ENCODE data around the gene CHIA.

The CHIA gene

GRCh38 chr1:111247125-111247838 is 43.4 kb upstream of the CHIA start:
- Histone ChIP-seq H3K27me3 (ENCODE audit: insufficient read depth, poor library complexity, severe bottlenecking) (peaks cover 3% of the 10 kb centered on the region), H3K27ac (replicated peaks) (no peak overlapping the region), H3K4me3 (replicated peaks; ENCODE audit: insufficient read depth, low read length) (no peak overlapping the region)
- no peak for TF ChIP-seq SPI1 (IDR thresholded peaks at IDR 0.05; ENCODE audit: borderline replicate concordance, low read depth)
- TF ChIP-seq, protein P1, sequence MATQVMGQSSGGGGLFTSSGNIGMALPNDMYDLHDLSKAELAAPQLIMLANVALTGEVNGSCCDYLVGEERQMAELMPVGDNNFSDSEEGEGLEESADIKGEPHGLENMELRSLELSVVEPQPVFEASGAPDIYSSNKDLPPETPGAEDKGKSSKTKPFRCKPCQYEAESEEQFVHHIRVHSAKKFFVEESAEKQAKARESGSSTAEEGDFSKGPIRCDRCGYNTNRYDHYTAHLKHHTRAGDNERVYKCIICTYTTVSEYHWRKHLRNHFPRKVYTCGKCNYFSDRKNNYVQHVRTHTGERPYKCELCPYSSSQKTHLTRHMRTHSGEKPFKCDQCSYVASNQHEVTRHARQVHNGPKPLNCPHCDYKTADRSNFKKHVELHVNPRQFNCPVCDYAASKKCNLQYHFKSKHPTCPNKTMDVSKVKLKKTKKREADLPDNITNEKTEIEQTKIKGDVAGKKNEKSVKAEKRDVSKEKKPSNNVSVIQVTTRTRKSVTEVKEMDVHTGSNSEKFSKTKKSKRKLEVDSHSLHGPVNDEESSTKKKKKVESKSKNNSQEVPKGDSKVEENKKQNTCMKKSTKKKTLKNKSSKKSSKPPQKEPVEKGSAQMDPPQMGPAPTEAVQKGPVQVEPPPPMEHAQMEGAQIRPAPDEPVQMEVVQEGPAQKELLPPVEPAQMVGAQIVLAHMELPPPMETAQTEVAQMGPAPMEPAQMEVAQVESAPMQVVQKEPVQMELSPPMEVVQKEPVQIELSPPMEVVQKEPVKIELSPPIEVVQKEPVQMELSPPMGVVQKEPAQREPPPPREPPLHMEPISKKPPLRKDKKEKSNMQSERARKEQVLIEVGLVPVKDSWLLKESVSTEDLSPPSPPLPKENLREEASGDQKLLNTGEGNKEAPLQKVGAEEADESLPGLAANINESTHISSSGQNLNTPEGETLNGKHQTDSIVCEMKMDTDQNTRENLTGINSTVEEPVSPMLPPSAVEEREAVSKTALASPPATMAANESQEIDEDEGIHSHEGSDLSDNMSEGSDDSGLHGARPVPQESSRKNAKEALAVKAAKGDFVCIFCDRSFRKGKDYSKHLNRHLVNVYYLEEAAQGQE (IDR thresholded peaks at IDR 0.05; ENCODE audit: insufficient replicate concordance, low read depth): no peak
- TF ChIP-seq CTCF (IDR thresholded peaks at IDR 0.05; ENCODE audit: insufficient read depth, low read length): no peak
- no peak for TF ChIP-seq GABPA (IDR thresholded peaks at IDR 0.05; ENCODE audit: low read depth)
- TF ChIP-seq POLR2AphosphoS5 (IDR thresholded peaks at IDR 0.05; ENCODE audit: low read depth): no peak
- no peak for DNase-seq (ENCODE audit: low read depth in 1 of 2, low spot score in 1 of 2)

GRCh38 chr1:111249960-111250359 is 40.7 kb upstream of the CHIA start:
- no peak overlapping the region for H3K4me3 ChIP-seq (replicated peaks; ENCODE audit: insufficient read depth, low read length)
- peaks cover 3% of the 10 kb centered on the region for H3K27me3 ChIP-seq (ENCODE audit: insufficient read depth, poor library complexity, severe bottlenecking)
- DNase-seq (ENCODE audit: low read depth in 1 of 2, low spot score in 1 of 2): no peak
- no peak overlapping the region for H3K27ac ChIP-seq (replicated peaks)
- TF ChIP-seq GABPA (IDR thresholded peaks at IDR 0.05; ENCODE audit: low read depth) (no peak), SPI1 (IDR thresholded peaks at IDR 0.05; ENCODE audit: borderline replicate concordance, low read depth) (no peak), CTCF (IDR thresholded peaks at IDR 0.05; ENCODE audit: insufficient read depth, low read length) (no peak), POLR2AphosphoS5 (IDR thresholded peaks at IDR 0.05; ENCODE audit: low read depth) (no peak)
- TF ChIP-seq, protein P1 (IDR thresholded peaks at IDR 0.05; ENCODE audit: insufficient replicate concordance, low read depth): no peak

DNA sequence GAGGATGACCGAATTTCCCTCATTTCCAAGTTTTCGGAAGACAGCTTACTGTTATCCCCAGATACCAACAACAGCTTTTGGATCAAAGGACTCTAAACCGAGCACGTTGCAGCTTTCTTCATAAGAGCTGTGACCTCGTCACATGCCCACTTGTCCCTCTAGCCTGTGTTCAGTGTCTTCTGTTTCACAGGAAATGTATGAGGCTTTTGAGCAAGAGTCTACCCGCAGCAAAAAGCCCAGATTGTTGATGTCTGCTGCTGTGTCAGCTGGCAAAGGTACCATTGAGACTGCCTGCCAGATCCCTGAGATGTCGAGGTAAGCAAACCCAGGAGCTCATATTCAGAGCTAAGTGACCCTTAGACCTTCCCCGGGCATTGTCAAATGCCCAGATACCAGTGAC is 39.1 kb upstream of the CHIA start:
- Histone ChIP-seq H3K27me3 (ENCODE audit: insufficient read depth, poor library complexity, severe bottlenecking) (peaks cover 3% of the 10 kb centered on the region), H3K27ac (replicated peaks) (no peak overlapping the region), H3K4me3 (replicated peaks; ENCODE audit: insufficient read depth, low read length) (no peak overlapping the region)
- TF ChIP-seq, protein P1 (IDR thresholded peaks at IDR 0.05; ENCODE audit: insufficient replicate concordance, low read depth): no peak
- TF ChIP-seq POLR2AphosphoS5 (IDR thresholded peaks at IDR 0.05; ENCODE audit: low read depth): no peak
- TF ChIP-seq GABPA (IDR thresholded peaks at IDR 0.05; ENCODE audit: low read depth): no peak
- no peak for TF ChIP-seq CTCF (IDR thresholded peaks at IDR 0.05; ENCODE audit: insufficient read depth, low read length)
- no peak for TF ChIP-seq SPI1 (IDR thresholded peaks at IDR 0.05; ENCODE audit: borderline replicate concordance, low read depth)
- DNase-seq (ENCODE audit: low read depth in 1 of 2, low spot score in 1 of 2): no peak

All from HL-60 (cell line).